ENCODE data around the gene TSC2. TPM values are rescaled to one million over a fixed set of nuclear protein-coding genes. Genes with fewer than 3 reads are reported as not detected.
"Not testable (repeated sequence)": the region's sequence is repeated elsewhere in the genome, so short reads cannot be mapped to it uniquely, and the experiment has no call there.

Gene TSC2
- total and polyA plus RNA-seq, 9 of the 15 experiments (the other 6 are each of a cell fraction or from before 2014, with no cell fraction given): 1.3 to 68.1 (median 16.6) TPM

- BruUV-seq (replicated peaks); H3K27me3 ChIP-seq (ENCODE audit: control insufficient read depth in 2 of 2, insufficient read depth in 2 of 2, low read length in 2 of 2); H2AFZ ChIP-seq (ENCODE audit: low read depth, low read length); H3K4me3 ChIP-seq; ATAC-seq; H3K9me3 ChIP-seq (replicated peaks; ENCODE audit: control insufficient read depth, insufficient read depth, low read depth, low read length); H4K20me1 ChIP-seq (replicated peaks; ENCODE audit: control insufficient read depth, insufficient read depth, low read length); DNase-seq (ENCODE audit: extremely low read depth in 1 of 4, low spot score in 3 of 4); POLR2A ChIA-PET; FAIRE-seq; H3K79me2 ChIP-seq (ENCODE audit: control insufficient read depth, insufficient read depth, low read length); H3K9ac ChIP-seq (ENCODE audit: insufficient read depth in 1 of 2, low read depth in 2 of 2, low read length in 2 of 2); H3K4me1 ChIP-seq (replicated peaks in 1 of 2; ENCODE audit: control insufficient read depth in 2 of 2, insufficient read depth in 2 of 2, low read length in 2 of 2); H3K27ac ChIP-seq (ENCODE audit: extremely low read depth, low read depth, low read length); in situ Hi-C loops (cut with MboI); intact Hi-C loops (cut with micrococcal nuclease); H3K9me1 ChIP-seq (ENCODE audit: control insufficient read depth, insufficient read depth, low read length); H3K4me2 ChIP-seq (ENCODE audit: insufficient read depth, low read length): not testable (repeated sequence)
- 95% methylated on average over 9 of the region's 65 CpGs for WGBS (ENCODE audit: insufficient coverage, low coverage, missing lambda C conversion rate)
- CTCF ChIA-PET (ENCODE audit: low intra/inter-chr PET ratio): interaction anchor here (0.6 kb wide), 1 partner anchor 658 kb away, joined by 3 read pairs; no protein-coding TSS in a partner anchor
- peak; percentile 45; the same call in 1 of the 2 replicates for TF ChIP-seq POLR2G (IDR thresholded peaks at IDR 0.05; ENCODE audit: low read depth, low read length)
- peaks cover 22% of the 10 kb centered on the region; the same call in 1 of the 3 replicates for H3K36me3 ChIP-seq (ENCODE audit: control insufficient read depth, insufficient read depth, low read length)
Observed at GRCh38 chr16:2111412-2112335, 63.9 kb downstream of the TSC2 start.

GRCh38 chr16:2112539-2113106 is 64.8 kb downstream of the TSC2 start:
- H3K27ac ChIP-seq (ENCODE audit: extremely low read depth, low read depth, low read length); H3K4me2 ChIP-seq (ENCODE audit: insufficient read depth, low read length); H3K4me3 ChIP-seq; H3K9me3 ChIP-seq (replicated peaks; ENCODE audit: control insufficient read depth, insufficient read depth, low read depth, low read length); H3K79me2 ChIP-seq (ENCODE audit: control insufficient read depth, insufficient read depth, low read length); in situ Hi-C loops (cut with MboI); FAIRE-seq; DNase-seq (ENCODE audit: extremely low read depth in 1 of 4, low spot score in 3 of 4); H3K9ac ChIP-seq (ENCODE audit: insufficient read depth in 1 of 2, low read depth in 2 of 2, low read length in 2 of 2); intact Hi-C loops (cut with micrococcal nuclease); H2AFZ ChIP-seq (ENCODE audit: low read depth, low read length); ATAC-seq; H3K9me1 ChIP-seq (ENCODE audit: control insufficient read depth, insufficient read depth, low read length); H4K20me1 ChIP-seq (replicated peaks; ENCODE audit: control insufficient read depth, insufficient read depth, low read length); H3K27me3 ChIP-seq (ENCODE audit: control insufficient read depth in 2 of 2, insufficient read depth in 2 of 2, low read length in 2 of 2); BruUV-seq (replicated peaks); POLR2A ChIA-PET: not testable (repeated sequence)
- 90% methylated on average over 9 of the region's 30 CpGs for WGBS (ENCODE audit: insufficient coverage, low coverage, missing lambda C conversion rate)
- CTCF ChIA-PET (ENCODE audit: low intra/inter-chr PET ratio): interaction anchor here (0.6 kb wide), 1 partner anchor 659 kb away, joined by 3 read pairs; no protein-coding TSS in a partner anchor
- peak; percentile 52 for TF ChIP-seq POLR2G (IDR thresholded peaks at IDR 0.05; ENCODE audit: low read depth, low read length)
- H3K36me3 ChIP-seq (ENCODE audit: control insufficient read depth, insufficient read depth, low read length): peaks cover 22% of the 10 kb centered on the region; the same call in 1 of the 3 replicates
- H3K4me1 ChIP-seq (replicated peaks in 1 of 2; ENCODE audit: control insufficient read depth in 2 of 2, insufficient read depth in 2 of 2, low read length in 2 of 2): peaks cover 0 to 17% of the 10 kb centered on the region in 2 experiments; a peak in 1 of 5 replicates

DNA sequence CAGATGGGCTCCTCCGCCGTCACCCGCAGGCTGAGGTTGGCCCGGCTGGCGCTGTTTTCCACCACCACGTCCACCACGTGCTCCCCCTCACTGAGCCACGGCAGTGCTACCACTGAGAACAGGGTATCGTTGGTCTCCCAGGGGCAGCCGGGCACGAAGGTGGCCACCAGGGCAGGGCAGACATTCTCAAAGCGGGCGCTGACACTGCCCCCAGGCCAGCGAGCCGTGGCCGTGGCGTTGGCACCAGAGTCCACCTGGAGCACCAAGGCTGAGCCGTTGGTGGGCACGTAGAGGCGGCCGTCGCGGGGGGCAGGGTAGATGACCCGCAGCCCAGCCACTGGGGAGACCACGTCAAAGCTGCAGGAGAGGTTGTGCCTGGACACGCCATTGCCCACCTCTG is 66.4 kb downstream of the TSC2 start:
- Histone ChIP-seq H3K4me1 (replicated peaks in 1 of 2; ENCODE audit: control insufficient read depth in 2 of 2, insufficient read depth in 2 of 2, low read length in 2 of 2) (peaks cover 0 to 17% of the 10 kb centered on the region in 2 experiments; a peak in 1 of 5 replicates), H3K36me3 (ENCODE audit: control insufficient read depth, insufficient read depth, low read length) (peaks cover 20% of the 10 kb centered on the region; the same call in 1 of the 3 replicates)
- intact Hi-C loops (cut with micrococcal nuclease); H3K79me2 ChIP-seq (ENCODE audit: control insufficient read depth, insufficient read depth, low read length); H3K9ac ChIP-seq (ENCODE audit: insufficient read depth in 1 of 2, low read depth in 2 of 2, low read length in 2 of 2); CTCF ChIA-PET (ENCODE audit: low intra/inter-chr PET ratio); H3K9me1 ChIP-seq (ENCODE audit: control insufficient read depth, insufficient read depth, low read length); POLR2A ChIA-PET; in situ Hi-C loops (cut with MboI); H2AFZ ChIP-seq (ENCODE audit: low read depth, low read length); H4K20me1 ChIP-seq (replicated peaks; ENCODE audit: control insufficient read depth, insufficient read depth, low read length); H3K27me3 ChIP-seq (ENCODE audit: control insufficient read depth in 2 of 2, insufficient read depth in 2 of 2, low read length in 2 of 2); FAIRE-seq; H3K4me3 ChIP-seq; H3K27ac ChIP-seq (ENCODE audit: extremely low read depth, low read depth, low read length); ATAC-seq; DNase-seq (ENCODE audit: extremely low read depth in 1 of 4, low spot score in 3 of 4); H3K4me2 ChIP-seq (ENCODE audit: insufficient read depth, low read length); BruUV-seq (replicated peaks); H3K9me3 ChIP-seq (replicated peaks; ENCODE audit: control insufficient read depth, insufficient read depth, low read depth, low read length): not testable (repeated sequence)
- 89% methylated on average over 17 of the region's 26 CpGs for WGBS (ENCODE audit: insufficient coverage, low coverage, missing lambda C conversion rate)

All from K562 (cell line).